AG09309 (cell line): ENCODE results near the gene DENND2C.

Source experiments
- DNase-seq: peaks from one replicate; pipeline ENCODE4 v3.0.0-alpha.2; 2010; ENCODE audit warnings: low read depth
- H3K4me3 ChIP-seq: 2 replicates; pipeline ENCODE4 v1.5.1; 2011; ENCODE audit warnings: mild to moderate bottlenecking, low read depth, low read length, moderate library complexity; ENCODE audit not compliant: control insufficient read depth
- CTCF ChIP-seq: IDR thresholded peaks from 2 replicates; pipeline ENCODE4 v1.5.1; 2011; ENCODE audit warnings: mild to moderate bottlenecking, low read depth, low read length, inconsistent platforms; ENCODE audit not compliant: insufficient read depth, control insufficient read depth; ENCODE audit errors: missing control alignments

DENND2C gene

GRCh38 chr1:114610546-114611245 is 59.2 kb downstream of the DENND2C start:
- no peak for TF ChIP-seq CTCF
- no peak for DNase-seq
- H3K4me3 ChIP-seq: no peak overlapping the region

- no peak overlapping the region for H3K4me3 ChIP-seq
- no peak for DNase-seq
- no peak for TF ChIP-seq CTCF
These were observed 60.0 kb downstream of the DENND2C start for GRCh38 chr1:114609826-114610225.

GRCh38 chr1:114609026-114609425 is 60.8 kb downstream of the DENND2C start:
- no peak for TF ChIP-seq CTCF
- H3K4me3 ChIP-seq: no peak overlapping the region
- no peak for DNase-seq

- no peak overlapping the region for H3K4me3 ChIP-seq
- DNase-seq: no peak
- no peak for TF ChIP-seq CTCF
These were observed 62.6 kb downstream of the DENND2C start for GRCh38 chr1:114607223-114607622.

DNA sequence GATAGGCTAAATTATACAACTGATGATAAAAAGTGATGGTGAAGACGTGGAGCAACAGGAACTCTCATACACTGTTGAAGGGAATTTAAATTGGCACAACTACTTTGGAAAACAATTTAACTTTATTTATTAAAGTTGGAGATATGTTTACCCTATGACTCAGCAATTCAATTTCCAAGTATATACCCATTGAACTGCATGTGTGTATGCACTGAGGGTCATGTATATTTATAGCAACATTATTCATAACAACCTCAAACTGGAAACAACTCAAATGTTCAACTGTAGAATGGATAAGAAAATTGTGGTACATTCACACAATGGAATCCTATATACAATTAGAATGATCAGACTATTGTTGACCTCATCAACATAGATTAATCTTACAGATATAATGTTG is 71.9 kb downstream of the DENND2C start:
- DNase-seq: no peak
- no peak for TF ChIP-seq CTCF
- no peak overlapping the region for H3K4me3 ChIP-seq

GRCh38 chr1:114595602-114596001 is 74.2 kb downstream of the DENND2C start:
- no peak overlapping the region for H3K4me3 ChIP-seq
- no peak for TF ChIP-seq CTCF
- no peak for DNase-seq
